SK-N-SH treated with all-trans-retinoic acid at 6 μM for 48 hours (cell line): ENCODE results near the gene SMCHD1.

Experiments used
- ATAC-seq: fragments of 200-7000 bp; cut with Tn5 transposase; 3 replicates; pipeline ENCODE4 v1.9.1; 2020; ENCODE audit warnings: mild to moderate bottlenecking, moderate library complexity
- ARNTL ChIP-seq: fragments of 450-650 bp; formaldehyde crosslinking; IDR thresholded peaks from 2 replicates; pipeline ENCODE4 v1.5.0; 2020; ENCODE audit warnings: low read depth, mild to moderate bottlenecking, moderate library complexity, borderline replicate concordance
- GLIS3 ChIP-seq: fragments of 250-450 bp; sonication (Bioruptor Pico); IDR thresholded peaks from 2 replicates; pipeline ENCODE4 v1.5.0; 2020; ENCODE audit warnings: mild to moderate bottlenecking, moderate library complexity
- ISL1 ChIP-seq: fragments of 250-450 bp; sonication (Bioruptor Pico); IDR thresholded peaks from 2 replicates; pipeline ENCODE4 v2.1.2; 2022; ENCODE audit warnings: mild to moderate bottlenecking, moderate library complexity
- OSR1 ChIP-seq: fragments of 250-450 bp; sonication (Bioruptor Pico); IDR thresholded peaks from 2 replicates; pipeline ENCODE4 v1.8.0; 2022; ENCODE audit warnings: moderate library complexity, mild to moderate bottlenecking, inconsistent platforms
- SNAI2 ChIP-seq: fragments of 250-450 bp; sonication (Bioruptor Pico); IDR thresholded peaks from 2 replicates; pipeline ENCODE4 v1.5.0; 2020; ENCODE audit warnings: mild to moderate bottlenecking, moderate library complexity
- ZFP3 ChIP-seq: fragments of 250-450 bp; sonication (Bioruptor Pico); IDR thresholded peaks from 2 replicates; pipeline ENCODE4 v1.5.0; 2020; ENCODE audit warnings: mild to moderate bottlenecking, moderate library complexity
- ZFP30 ChIP-seq: fragments of 450-650 bp; formaldehyde crosslinking; IDR thresholded peaks from 2 replicates; pipeline ENCODE4 v1.5.0; 2022; ENCODE audit warnings: mild to moderate bottlenecking, moderate library complexity
- ZNF565 ChIP-seq: fragments of 450-650 bp; formaldehyde crosslinking; conservative IDR thresholded peaks from 2 replicates; pipeline ENCODE4 v1.5.0; 2020; ENCODE audit warnings: low read depth, mild to moderate bottlenecking, moderate library complexity
- ZNF70 ChIP-seq: fragments of 450-650 bp; formaldehyde crosslinking; IDR thresholded peaks from 2 replicates; pipeline ENCODE4 v1.5.0; 2020; ENCODE audit warnings: mild to moderate bottlenecking, moderate library complexity
- TF ChIP-seq, protein P1 (sequence below): fragments of 250-450 bp; sonication (Bioruptor Pico); IDR thresholded peaks from 2 replicates; pipeline ENCODE4 v1.8.0; 2021; ENCODE audit warnings: low read depth, mild to moderate bottlenecking, moderate library complexity, borderline replicate concordance
- TF ChIP-seq, protein P2 (sequence below): fragments of 250-450 bp; sonication (Bioruptor Pico); IDR thresholded peaks from 2 replicates; pipeline ENCODE4 v1.5.0; 2020; ENCODE audit warnings: mild to moderate bottlenecking, moderate library complexity
- TF ChIP-seq, protein P3 (sequence below): fragments of 250-450 bp; sonication (Bioruptor Pico); IDR thresholded peaks from 2 replicates; pipeline ENCODE4 v1.5.1; 2021; ENCODE audit warnings: mild to moderate bottlenecking, moderate library complexity
- TF ChIP-seq, protein P4 (sequence below): fragments of 250-450 bp; sonication (Bioruptor Pico); IDR thresholded peaks from 2 replicates; pipeline ENCODE4 v1.5.1; 2020; ENCODE audit warnings: low read depth, mild to moderate bottlenecking, moderate library complexity
- TF ChIP-seq, protein P5 (sequence below): fragments of 250-450 bp; sonication (Bioruptor Pico); IDR thresholded peaks from 2 replicates; pipeline ENCODE4 v1.8.0; 2020; ENCODE audit warnings: mild to moderate bottlenecking, moderate library complexity, borderline replicate concordance

The SMCHD1 gene

DNA sequence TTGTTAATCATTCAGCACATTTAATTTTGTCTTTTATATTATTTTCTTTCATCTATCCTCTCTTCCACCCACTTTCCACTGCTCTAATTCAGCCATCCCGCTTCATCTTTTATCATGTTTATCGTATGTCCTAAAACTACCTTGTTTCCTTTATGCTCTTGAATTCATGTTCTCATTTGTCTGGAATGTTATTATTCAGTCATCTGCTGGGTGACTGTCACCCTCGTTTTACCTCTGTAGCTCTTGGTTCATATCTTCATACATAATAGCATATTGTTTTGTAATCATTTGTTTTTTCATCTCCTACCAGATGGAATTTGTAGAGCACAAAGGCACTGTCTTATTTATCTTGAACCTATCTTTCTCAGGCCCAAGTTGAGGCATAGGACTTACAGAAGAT, 37.0 kb downstream of the SMCHD1 start:
- no peak for ATAC-seq

DNA sequence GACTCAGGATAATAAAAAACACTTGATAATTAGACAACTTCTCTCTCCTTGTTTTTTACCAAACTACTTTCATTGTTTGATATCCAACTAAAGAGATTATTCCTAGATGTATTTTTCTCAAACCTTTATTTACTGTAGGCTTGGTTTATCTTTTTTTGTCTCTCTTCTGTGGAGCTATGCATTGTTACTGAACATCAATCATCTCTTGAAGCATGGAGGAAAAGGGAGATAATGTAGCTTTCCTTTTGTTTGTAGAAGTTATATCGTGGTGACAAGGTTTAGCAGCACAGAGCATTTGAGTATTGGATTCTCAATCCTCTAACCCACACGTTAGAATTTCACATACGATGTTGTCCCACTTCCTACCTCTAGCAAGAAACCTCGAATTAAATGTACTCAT, 41.7 kb downstream of the SMCHD1 start:
- ATAC-seq = no peak
- TF ChIP-seq ZNF565 (CRISPR knock-in tag) (no peak), ZNF70 (no peak)
- TF ChIP-seq, protein P1, sequence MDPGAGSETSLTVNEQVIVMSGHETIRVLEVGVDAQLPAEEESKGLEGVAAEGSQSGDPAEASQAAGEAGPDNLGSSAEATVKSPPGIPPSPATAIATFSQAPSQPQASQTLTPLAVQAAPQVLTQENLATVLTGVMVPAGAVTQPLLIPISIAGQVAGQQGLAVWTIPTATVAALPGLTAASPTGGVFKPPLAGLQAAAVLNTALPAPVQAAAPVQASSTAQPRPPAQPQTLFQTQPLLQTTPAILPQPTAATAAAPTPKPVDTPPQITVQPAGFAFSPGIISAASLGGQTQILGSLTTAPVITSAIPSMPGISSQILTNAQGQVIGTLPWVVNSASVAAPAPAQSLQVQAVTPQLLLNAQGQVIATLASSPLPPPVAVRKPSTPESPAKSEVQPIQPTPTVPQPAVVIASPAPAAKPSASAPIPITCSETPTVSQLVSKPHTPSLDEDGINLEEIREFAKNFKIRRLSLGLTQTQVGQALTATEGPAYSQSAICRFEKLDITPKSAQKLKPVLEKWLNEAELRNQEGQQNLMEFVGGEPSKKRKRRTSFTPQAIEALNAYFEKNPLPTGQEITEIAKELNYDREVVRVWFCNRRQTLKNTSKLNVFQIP (CRISPR knock-in tag) = no peak
- TF ChIP-seq, protein P2, sequence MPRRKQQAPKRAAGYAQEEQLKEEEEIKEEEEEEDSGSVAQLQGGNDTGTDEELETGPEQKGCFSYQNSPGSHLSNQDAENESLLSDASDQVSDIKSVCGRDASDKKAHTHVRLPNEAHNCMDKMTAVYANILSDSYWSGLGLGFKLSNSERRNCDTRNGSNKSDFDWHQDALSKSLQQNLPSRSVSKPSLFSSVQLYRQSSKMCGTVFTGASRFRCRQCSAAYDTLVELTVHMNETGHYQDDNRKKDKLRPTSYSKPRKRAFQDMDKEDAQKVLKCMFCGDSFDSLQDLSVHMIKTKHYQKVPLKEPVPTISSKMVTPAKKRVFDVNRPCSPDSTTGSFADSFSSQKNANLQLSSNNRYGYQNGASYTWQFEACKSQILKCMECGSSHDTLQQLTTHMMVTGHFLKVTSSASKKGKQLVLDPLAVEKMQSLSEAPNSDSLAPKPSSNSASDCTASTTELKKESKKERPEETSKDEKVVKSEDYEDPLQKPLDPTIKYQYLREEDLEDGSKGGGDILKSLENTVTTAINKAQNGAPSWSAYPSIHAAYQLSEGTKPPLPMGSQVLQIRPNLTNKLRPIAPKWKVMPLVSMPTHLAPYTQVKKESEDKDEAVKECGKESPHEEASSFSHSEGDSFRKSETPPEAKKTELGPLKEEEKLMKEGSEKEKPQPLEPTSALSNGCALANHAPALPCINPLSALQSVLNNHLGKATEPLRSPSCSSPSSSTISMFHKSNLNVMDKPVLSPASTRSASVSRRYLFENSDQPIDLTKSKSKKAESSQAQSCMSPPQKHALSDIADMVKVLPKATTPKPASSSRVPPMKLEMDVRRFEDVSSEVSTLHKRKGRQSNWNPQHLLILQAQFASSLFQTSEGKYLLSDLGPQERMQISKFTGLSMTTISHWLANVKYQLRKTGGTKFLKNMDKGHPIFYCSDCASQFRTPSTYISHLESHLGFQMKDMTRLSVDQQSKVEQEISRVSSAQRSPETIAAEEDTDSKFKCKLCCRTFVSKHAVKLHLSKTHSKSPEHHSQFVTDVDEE = no peak
- TF ChIP-seq, protein P3, sequence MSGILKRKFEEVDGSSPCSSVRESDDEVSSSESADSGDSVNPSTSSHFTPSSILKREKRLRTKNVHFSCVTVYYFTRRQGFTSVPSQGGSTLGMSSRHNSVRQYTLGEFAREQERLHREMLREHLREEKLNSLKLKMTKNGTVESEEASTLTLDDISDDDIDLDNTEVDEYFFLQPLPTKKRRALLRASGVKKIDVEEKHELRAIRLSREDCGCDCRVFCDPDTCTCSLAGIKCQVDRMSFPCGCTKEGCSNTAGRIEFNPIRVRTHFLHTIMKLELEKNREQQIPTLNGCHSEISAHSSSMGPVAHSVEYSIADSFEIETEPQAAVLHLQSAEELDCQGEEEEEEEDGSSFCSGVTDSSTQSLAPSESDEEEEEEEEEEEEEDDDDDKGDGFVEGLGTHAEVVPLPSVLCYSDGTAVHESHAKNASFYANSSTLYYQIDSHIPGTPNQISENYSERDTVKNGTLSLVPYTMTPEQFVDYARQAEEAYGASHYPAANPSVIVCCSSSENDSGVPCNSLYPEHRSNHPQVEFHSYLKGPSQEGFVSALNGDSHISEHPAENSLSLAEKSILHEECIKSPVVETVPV (CRISPR knock-in tag) = no peak
- TF ChIP-seq, protein P4, sequence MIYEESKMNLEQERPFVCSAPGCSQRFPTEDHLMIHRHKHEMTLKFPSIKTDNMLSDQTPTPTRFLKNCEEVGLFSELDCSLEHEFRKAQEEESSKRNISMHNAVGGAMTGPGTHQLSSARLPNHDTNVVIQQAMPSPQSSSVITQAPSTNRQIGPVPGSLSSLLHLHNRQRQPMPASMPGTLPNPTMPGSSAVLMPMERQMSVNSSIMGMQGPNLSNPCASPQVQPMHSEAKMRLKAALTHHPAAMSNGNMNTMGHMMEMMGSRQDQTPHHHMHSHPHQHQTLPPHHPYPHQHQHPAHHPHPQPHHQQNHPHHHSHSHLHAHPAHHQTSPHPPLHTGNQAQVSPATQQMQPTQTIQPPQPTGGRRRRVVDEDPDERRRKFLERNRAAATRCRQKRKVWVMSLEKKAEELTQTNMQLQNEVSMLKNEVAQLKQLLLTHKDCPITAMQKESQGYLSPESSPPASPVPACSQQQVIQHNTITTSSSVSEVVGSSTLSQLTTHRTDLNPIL (CRISPR knock-in tag) = no peak
- TF ChIP-seq, all 23 proteins: peak for 0

More for the DNA sequence above, 37.0 kb downstream of the SMCHD1 start:
- TF ChIP-seq ISL1 (CRISPR knock-in tag) = no peak
- TF ChIP-seq, protein P4 (CRISPR knock-in tag) = peak; percentile 67; the same call in 1 of the 2 replicates
- TF ChIP-seq, all 23 proteins: peak for 1

DNA sequence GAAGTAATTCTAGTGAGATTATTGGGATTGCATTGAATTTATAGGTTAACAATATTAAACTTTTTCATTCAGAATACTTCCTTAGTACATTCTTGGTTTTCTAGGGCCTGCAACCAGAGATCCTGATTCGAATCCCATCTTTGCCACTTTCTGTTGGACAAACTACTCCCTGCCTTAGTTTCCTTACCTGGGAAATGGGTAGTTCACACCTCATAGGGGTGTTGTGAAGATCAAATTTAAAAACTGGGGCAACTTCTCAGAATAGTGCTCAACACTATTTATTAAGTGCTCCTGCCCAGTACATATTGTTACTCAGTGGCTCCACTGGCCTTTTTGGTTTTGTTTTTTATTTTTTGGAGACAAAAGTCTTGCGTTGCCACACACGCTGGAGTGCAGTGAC, 43.5 kb downstream of the SMCHD1 start:
- no peak for ATAC-seq
- TF ChIP-seq ARNTL (CRISPR knock-in tag) (no peak), ISL1 (CRISPR knock-in tag) (no peak), ZFP30 (CRISPR knock-in tag) (no peak), ZFP3 (no peak), GLIS3 (CRISPR knock-in tag) (no peak), OSR1 (CRISPR knock-in tag) (no peak), SNAI2 (CRISPR knock-in tag) (no peak)
- TF ChIP-seq, protein P4 (CRISPR knock-in tag) = no peak
- TF ChIP-seq, protein P1 (CRISPR knock-in tag) = no peak
- TF ChIP-seq, protein P5, sequence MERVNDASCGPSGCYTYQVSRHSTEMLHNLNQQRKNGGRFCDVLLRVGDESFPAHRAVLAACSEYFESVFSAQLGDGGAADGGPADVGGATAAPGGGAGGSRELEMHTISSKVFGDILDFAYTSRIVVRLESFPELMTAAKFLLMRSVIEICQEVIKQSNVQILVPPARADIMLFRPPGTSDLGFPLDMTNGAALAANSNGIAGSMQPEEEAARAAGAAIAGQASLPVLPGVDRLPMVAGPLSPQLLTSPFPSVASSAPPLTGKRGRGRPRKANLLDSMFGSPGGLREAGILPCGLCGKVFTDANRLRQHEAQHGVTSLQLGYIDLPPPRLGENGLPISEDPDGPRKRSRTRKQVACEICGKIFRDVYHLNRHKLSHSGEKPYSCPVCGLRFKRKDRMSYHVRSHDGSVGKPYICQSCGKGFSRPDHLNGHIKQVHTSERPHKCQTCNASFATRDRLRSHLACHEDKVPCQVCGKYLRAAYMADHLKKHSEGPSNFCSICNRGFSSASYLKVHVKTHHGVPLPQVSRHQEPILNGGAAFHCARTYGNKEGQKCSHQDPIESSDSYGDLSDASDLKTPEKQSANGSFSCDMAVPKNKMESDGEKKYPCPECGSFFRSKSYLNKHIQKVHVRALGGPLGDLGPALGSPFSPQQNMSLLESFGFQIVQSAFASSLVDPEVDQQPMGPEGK (CRISPR knock-in tag) = no peak
